ENCODE data around the gene MRPS10.

- no peak for TF ChIP-seq NRF1 (conservative IDR thresholded peaks at IDR 0.05; ENCODE audit: low read depth, low read length)
- TF ChIP-seq TAF1 (IDR thresholded peaks at IDR 0.05; ENCODE audit: borderline replicate concordance, low read depth, low read length): no peak
- no peak for TF ChIP-seq POLR2A (IDR thresholded peaks at IDR 0.05; ENCODE audit: low read depth, low read length)
- no peak for TF ChIP-seq BHLHE40 (IDR thresholded peaks at IDR 0.05; ENCODE audit: borderline replicate concordance in 1 of 2, low read depth in 2 of 2, low read length in 1 of 2)
- no peak for TF ChIP-seq YY1 (IDR thresholded peaks at IDR 0.05; ENCODE audit: low read depth, low read length)
- no peak for TF ChIP-seq SREBF2 (IDR thresholded peaks at IDR 0.05; ENCODE audit: low read length)
Measured at GRCh38 chr6:42259841-42260395, 42.3 kb upstream of the MRPS10 start.

All from GM12878 (cell line).